Measurements from ENCODE around the gene DNAJB6.

The DNAJB6 gene

DNA sequence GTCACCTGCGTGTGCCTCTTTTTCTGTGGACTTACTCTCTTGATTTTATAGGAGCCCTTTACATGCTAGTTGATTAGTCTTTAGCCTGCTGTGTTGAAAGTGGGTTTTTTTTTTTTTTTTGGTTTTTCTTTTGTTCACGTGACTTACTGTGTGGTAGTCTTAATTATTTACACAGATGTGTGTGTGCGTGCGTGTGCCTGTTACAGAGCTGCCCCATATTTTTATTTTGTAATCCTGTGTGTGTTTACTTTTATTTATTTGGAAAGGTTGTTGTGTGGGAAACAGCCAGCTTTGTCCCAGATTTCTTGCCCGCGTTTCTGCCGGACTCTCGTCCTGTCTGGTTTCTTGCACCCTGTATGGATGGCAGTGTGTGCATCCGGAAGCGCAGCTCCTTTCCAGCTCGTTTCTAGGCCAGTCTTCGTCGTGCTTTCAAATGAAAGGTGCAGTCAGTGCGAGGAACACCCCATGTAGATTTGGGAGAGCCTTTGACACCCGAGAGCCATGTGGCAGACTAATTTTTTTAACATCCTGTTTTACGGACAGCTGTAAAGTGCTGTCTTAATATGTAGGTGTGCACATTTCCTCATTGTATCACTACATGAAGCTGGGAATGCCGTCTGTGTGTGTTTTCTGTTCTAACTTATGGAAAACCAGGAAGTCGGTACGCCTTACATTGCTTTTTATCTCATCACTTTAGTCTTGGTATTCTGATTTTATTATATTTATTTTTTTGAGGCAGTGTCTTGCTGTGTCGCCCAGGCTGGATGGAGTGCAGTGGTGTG lies 55.6 kb downstream of the DNAJB6 start:
- CTCF ChIA-PET: interaction anchor here (1.3 kb wide), 1 partner anchor 14 kb away, joined by 3 read pairs; no protein-coding TSS in a partner anchor
- POLR2A ChIA-PET: no interaction called here
- TF ChIP-seq NFRKB (IDR thresholded peaks at IDR 0.05) (no peak), ZNF384 (IDR thresholded peaks at IDR 0.05) (no peak), L3MBTL2 (conservative IDR thresholded peaks at IDR 0.05) (no peak), FOXM1 (IDR thresholded peaks at IDR 0.05; ENCODE audit: borderline replicate concordance) (no peak), BHLHE40 (IDR thresholded peaks at IDR 0.05; ENCODE audit: borderline replicate concordance) (no peak), CTBP1 (IDR thresholded peaks at IDR 0.05; ENCODE audit: borderline replicate concordance) (no peak), ARNT (IDR thresholded peaks at IDR 0.05) (no peak), SP1 (IDR thresholded peaks at IDR 0.05) (no peak), LEF1 (IDR thresholded peaks at IDR 0.05; ENCODE audit: borderline replicate concordance) (no peak), TARDBP (IDR thresholded peaks at IDR 0.05) (no peak), SUZ12 (IDR thresholded peaks at IDR 0.05) (no peak)
- TF ChIP-seq, protein P1, sequence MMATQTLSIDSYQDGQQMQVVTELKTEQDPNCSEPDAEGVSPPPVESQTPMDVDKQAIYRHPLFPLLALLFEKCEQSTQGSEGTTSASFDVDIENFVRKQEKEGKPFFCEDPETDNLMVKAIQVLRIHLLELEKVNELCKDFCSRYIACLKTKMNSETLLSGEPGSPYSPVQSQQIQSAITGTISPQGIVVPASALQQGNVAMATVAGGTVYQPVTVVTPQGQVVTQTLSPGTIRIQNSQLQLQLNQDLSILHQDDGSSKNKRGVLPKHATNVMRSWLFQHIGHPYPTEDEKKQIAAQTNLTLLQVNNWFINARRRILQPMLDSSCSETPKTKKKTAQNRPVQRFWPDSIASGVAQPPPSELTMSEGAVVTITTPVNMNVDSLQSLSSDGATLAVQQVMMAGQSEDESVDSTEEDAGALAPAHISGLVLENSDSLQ (IDR thresholded peaks at IDR 0.05): no peak
- DNase-seq (ENCODE audit: extremely low spot score): no peak

DNA sequence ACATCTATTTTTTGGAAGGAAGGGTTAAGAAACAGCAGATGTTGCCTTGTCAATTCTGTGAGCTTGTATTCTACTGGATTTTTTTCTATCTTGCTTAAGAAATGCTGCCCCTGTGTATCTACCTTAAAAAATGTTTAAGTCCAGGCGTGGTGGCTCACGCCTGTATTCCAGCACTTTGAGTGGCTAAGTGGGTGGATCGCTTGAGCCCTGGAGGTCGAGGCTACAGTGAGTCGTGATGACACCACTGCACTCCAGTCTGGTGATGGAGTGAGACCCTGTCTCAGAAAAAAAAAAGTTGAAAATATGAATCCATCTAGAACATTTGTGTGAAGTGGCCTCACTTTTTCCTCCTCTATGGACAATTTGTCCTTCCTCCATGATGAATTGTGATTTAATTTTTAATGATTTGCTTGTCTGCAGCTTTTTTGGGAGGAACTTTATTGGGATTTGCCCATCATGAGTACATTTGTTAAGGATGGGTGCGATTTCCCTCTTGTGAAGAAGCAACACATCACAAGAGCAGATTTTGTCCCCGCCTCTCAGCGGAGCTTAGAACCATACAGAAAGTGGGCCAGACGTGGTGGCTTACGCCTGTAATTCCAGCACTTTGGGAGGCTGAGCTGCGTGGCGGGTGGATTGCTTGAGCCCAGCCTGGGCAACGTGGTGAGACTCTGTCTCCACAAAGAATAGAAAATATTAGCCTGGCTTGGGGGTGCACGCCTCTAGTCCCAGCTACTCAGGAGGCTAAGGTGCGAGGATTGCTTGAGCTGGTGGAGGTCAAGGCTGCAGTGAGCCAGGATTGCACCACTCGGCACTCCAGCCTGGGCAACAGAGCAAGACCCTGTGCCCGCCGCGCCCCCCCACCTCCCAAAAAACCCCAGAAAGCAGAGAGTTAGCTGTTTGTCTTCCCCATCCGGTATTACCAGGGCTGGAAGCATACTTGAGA lies 57.7 kb downstream of the DNAJB6 start:
- ChIA-PET CTCF (interaction anchor here (1.3 kb wide), 1 partner anchor 8 kb away, joined by 5 read pairs; no protein-coding TSS in a partner anchor), POLR2A (no interaction called here)
- TF ChIP-seq ZNF384 (IDR thresholded peaks at IDR 0.05) (no peak), SUZ12 (IDR thresholded peaks at IDR 0.05) (no peak), FOXK2 (IDR thresholded peaks at IDR 0.05) (no peak), BHLHE40 (IDR thresholded peaks at IDR 0.05; ENCODE audit: borderline replicate concordance) (no peak), FOXA1 (IDR thresholded peaks at IDR 0.05) (no peak)
- DNase-seq (ENCODE audit: extremely low spot score): no peak

DNA sequence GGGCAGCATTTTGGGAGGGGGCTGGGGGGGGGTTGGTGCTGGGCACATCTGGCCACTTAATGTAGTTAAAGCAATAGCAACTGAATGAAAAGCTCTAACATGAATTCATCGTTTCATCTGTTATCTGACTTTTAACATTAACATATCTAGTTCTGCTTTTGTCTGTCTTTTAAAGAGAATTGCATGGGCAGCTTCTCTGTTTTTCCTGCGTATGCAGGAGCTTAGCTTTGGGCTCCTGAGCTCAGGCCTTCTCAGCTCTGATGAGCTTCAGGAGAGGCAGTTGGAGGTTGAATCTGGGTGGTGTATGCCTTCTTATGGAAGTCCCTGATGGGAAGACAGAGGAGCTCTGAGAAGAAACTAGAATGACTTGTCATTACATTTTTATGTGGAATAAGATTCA lies 58.4 kb downstream of the DNAJB6 start:
- TF ChIP-seq LEF1 (IDR thresholded peaks at IDR 0.05; ENCODE audit: borderline replicate concordance) (no peak), BHLHE40 (IDR thresholded peaks at IDR 0.05; ENCODE audit: borderline replicate concordance) (no peak), ZNF384 (IDR thresholded peaks at IDR 0.05) (no peak), ELF4 (IDR thresholded peaks at IDR 0.05) (no peak), L3MBTL2 (conservative IDR thresholded peaks at IDR 0.05) (no peak), FOXM1 (IDR thresholded peaks at IDR 0.05; ENCODE audit: borderline replicate concordance) (no peak), FOXA1 (IDR thresholded peaks at IDR 0.05) (no peak), TARDBP (IDR thresholded peaks at IDR 0.05) (no peak), NFRKB (IDR thresholded peaks at IDR 0.05) (no peak), SP1 (IDR thresholded peaks at IDR 0.05) (no peak), SUZ12 (IDR thresholded peaks at IDR 0.05) (no peak), CTBP1 (IDR thresholded peaks at IDR 0.05; ENCODE audit: borderline replicate concordance) (no peak)
- TF ChIP-seq, protein P1 (IDR thresholded peaks at IDR 0.05): no peak
- ChIA-PET POLR2A (no interaction called here), CTCF (interaction anchor here (0.7 to 1.3 kb wide), 2 partner anchors 8 to 13 kb away, joined by 5 to 7 read pairs; no protein-coding TSS in a partner anchor)
- no peak for DNase-seq (ENCODE audit: extremely low spot score)

DNA sequence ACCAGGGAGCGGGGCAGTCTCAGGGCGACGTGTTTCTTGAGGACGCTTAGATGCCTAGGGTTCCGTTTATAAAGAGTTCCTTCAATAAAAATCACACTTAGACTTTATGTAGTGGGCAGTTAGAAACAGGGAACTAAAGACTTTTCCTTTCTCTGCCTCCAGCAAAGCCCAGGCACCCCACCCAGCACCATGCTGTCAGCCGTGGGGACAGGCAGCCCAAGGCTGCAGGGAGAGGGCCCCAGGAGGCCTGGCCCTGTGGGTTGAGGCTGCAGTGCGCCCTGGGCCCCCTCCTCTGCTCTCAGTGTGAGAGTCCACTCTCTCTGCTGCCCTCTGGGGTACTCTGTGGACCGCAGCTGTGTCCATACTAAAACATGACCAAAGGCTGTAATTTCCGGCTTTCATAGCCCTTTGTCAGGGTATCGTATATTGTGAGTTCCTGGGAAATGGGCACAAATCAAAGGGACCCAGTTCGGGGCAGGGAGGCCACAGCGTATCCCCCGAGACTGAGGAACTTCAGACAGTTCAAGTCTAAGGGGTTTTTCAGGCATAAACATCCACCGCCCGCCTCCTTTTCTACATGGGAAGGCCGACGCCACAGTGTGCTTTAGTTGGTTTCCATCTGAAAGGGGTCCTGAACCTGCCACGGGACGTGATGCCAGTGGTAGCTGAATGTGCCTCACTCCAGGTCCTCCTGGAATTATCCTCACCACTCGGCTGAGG lies 59.7 kb downstream of the DNAJB6 start:
- no peak for TF ChIP-seq L3MBTL2 (conservative IDR thresholded peaks at IDR 0.05)
- ChIA-PET POLR2A (no interaction called here), CTCF (interaction anchor here (1.1 to 2.6 kb wide), 2 partner anchors 9 to 18 kb away, joined by 3 to 19 read pairs; no protein-coding TSS in a partner anchor)
- DNase-seq (ENCODE audit: extremely low spot score): no peak

DNA sequence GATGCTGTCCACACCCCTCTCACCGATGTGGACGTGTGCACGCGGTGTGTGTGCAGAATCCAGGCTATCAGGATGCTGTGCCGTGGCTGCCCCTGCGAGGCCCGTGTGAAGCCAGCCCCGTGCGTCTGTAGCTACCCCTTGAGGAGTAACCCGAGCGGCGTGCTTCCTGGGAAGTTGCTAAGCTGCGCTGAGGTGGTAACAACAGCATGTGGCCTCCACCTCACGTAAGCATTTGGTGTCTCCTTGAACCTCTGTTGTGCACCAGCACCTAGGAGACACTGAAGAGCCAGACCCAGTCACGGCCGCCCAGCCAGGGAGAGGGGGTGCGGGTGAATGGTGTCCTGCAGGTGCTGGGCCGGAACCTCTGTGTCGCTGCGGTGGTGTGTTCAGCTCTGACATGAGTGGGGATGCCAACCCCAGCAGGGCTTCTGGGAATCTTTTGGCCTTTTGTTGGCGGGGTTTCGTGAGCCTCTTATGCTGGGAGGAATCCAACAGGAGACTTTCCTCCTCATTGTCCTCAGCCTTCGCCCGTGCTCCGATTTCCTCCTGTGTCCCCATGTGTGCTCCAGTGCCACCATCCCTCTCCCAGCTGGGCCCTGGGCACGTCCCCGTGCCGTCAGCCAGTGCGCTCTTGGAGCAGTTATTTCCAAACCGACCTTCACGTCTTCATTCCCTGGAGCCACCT lies 60.4 kb downstream of the DNAJB6 start:
- TF ChIP-seq FOXM1 (IDR thresholded peaks at IDR 0.05; ENCODE audit: borderline replicate concordance) (no peak), ZNF384 (IDR thresholded peaks at IDR 0.05) (no peak), TARDBP (IDR thresholded peaks at IDR 0.05) (no peak), HDGF (IDR thresholded peaks at IDR 0.05; ENCODE audit: borderline replicate concordance) (no peak)
- ChIA-PET CTCF (interaction anchor here (0.6 to 2.6 kb wide), 8 partner anchors 10 to 957 kb away, joined by 3 to 19 read pairs (median 4); no protein-coding TSS in a partner anchor), POLR2A (no interaction called here)
- no peak for DNase-seq (ENCODE audit: extremely low spot score)
